ENCODE measurements around the gene VWA8.
"Not testable (repeated sequence)": the region's sequence is repeated elsewhere in the genome, so short reads cannot be mapped to it uniquely, and the experiment has no call there.

The VWA8 gene

DNA sequence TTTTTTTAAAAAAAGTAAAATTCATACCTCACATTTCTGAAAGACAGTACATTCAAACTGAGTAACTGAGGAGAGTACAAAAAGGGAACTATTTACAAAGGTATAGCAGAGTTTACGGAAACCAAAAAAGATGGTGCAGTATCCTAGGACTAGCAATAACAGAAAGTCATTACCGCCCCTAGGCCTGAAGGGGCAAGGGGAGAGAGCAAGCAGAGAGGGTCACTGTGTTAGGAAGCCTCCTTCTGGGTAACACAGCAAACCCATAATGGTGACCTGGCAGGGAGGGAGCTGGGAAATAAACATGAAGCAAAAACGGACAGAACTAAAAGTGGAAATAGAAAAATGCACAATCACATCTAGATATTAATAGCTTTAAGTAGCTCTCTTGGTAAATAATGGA, 8.2 kb downstream of the VWA8 start:
- no peak overlapping the region for H3K27ac ChIP-seq
- no peak for TF ChIP-seq ZFX (IDR thresholded peaks at IDR 0.05)

DNA sequence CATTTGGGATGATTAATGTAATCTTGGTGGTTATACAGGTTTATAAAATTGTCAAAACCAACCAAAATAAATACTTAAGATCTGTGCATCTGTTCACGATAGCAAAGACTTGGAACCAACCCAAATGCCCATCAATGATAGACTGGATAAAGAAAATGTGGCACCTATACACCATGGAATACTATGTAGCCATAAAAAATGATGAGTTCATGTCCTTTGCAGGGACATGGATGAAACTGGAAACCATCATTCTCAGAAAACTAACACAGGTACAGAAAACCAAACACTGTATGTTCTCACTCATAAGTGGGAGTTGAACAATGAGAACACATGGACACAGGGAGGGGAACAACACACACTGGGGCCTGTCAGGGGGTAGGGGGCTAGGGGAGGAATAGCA, 11.8 kb downstream of the VWA8 start:
- H3K27ac ChIP-seq: not testable (repeated sequence)

DNA sequence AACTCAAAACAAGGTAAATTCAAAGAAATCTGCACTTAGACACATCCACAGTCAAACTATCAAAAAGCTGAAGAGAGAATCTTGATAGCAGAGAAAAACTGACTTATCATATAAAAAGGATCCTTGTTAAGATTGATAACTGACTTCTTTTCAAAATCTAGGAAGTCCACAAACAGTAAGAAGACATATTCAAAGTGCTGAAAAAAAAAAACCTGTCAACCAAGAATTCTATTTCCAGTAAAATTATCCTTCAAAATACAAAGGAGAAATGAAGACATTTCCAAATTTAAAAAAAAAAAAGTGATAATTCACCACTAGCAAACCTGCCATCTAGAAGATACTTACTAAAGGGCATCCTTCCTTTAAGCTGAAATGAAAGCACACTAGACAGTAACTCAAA, 15.0 kb downstream of the VWA8 start:
- H3K27ac ChIP-seq: no peak overlapping the region
- TF ChIP-seq, protein P1, sequence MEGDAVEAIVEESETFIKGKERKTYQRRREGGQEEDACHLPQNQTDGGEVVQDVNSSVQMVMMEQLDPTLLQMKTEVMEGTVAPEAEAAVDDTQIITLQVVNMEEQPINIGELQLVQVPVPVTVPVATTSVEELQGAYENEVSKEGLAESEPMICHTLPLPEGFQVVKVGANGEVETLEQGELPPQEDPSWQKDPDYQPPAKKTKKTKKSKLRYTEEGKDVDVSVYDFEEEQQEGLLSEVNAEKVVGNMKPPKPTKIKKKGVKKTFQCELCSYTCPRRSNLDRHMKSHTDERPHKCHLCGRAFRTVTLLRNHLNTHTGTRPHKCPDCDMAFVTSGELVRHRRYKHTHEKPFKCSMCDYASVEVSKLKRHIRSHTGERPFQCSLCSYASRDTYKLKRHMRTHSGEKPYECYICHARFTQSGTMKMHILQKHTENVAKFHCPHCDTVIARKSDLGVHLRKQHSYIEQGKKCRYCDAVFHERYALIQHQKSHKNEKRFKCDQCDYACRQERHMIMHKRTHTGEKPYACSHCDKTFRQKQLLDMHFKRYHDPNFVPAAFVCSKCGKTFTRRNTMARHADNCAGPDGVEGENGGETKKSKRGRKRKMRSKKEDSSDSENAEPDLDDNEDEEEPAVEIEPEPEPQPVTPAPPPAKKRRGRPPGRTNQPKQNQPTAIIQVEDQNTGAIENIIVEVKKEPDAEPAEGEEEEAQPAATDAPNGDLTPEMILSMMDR (conservative IDR thresholded peaks at IDR 0.05): no peak
- no peak for TF ChIP-seq ZFX (IDR thresholded peaks at IDR 0.05)

DNA sequence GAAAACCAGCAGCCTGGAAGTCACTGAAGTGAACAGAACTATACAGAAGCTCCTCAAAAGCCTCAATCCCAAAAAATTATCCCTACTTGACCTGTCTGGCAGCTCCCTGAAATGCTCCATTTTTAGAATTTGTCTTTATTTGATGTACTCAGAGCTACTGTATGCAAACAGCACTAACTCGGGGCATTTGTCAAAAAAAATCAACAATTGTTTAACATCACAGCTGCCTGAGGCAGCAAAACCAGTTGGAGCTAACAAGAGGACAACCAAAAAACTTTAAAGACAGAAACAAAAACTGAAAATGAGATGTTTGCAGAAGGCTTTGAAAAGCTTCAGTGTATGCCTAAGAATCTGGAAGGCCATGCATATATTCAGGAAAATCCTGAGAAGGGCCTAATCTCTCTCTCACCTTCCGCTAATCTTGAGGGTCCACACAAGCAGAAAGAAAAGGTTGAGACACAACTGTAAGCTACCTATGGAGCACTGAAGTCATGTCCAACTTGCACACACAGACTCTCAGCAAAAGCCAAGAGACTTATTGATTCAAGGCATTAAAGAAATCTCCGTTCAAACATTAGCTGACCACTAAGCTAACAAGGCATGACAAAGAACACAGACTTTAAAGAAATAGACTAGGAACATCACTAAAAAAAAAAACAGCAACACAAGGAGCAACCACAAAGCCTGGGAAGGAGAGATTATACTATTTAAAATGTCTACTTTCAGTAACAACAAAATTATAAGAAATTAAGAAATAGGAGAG, 16.1 kb downstream of the VWA8 start:
- peak overlapping the region; percentile 33; the same call in 1 of the 2 replicates for H3K27ac ChIP-seq
- no peak for TF ChIP-seq ZFX (IDR thresholded peaks at IDR 0.05)
- TF ChIP-seq, protein P1 (conservative IDR thresholded peaks at IDR 0.05): no peak

DNA sequence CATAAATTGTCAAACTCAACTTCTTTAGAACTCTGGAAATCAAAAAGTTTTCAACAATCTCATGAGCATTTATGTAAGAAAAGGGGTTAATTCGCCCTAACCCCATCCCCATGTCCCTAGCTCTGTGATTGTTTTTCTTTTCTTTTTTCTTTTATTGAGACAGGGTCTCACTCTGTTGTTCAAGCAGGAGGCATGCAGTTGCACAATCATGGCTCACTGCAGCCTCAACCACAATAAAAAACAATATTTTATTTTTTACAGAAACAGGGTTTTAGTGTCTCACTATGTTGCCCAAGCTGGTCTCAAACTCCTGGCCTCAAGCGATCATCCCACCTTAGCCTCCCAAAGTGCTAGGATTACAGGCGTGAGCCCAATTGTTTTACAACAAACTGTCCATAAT, 16.7 kb downstream of the VWA8 start:
- H3K27ac ChIP-seq: peak overlapping the region; percentile 33; the same call in 1 of the 2 replicates
- no peak for TF ChIP-seq ZFX (IDR thresholded peaks at IDR 0.05)
- TF ChIP-seq, protein P1 (conservative IDR thresholded peaks at IDR 0.05): no peak

DNA sequence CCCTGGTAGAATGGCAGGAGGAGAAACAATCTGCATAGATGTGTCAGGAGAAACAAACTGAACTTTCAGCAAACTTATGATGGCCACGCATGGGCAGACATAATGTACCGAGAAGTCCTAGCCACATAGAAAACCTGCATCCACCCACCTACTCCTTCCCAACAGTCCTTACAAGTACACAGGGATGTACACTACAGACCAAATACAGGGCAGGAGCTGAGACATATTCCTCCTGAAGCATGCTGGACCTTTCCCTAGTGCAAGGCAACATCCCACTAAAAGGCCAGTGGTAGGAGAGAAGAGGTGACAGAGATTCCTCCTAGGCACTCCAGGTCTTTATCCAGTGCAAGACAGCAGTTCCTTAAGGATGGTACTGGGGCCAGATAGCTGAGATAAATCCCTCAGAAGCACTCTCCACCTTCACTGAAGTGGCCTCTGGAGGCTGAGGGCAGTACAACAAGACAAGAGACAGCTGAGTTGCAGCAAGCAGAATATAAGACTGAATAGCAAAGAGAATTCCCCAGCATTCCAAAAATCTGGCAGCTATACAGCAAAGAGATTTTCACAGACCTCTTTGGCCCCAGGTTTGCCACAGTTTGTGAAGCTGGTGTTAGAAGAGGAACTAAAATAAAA, 18.3 kb downstream of the VWA8 start:
- no peak for TF ChIP-seq ZFX (IDR thresholded peaks at IDR 0.05)
- TF ChIP-seq, protein P1 (conservative IDR thresholded peaks at IDR 0.05): peak; percentile 31

DNA sequence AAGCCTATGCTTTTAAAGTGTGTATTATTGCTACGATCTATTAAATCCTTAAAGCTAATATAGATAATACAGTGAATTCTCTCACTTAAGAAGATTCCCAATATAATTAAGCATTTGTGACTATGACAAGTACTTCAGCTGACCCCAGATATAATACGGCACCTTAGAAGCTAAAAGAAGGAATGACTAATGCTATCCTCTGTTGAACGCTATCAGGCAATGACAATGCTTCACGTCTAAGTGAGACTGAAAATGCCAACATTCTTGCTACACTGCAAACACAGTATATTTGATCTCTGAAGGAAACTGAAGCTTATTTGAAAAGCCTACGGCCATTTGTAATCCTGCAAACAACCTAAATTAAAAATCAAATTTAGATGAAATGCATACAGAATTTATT, 19.7 kb downstream of the VWA8 start:
- TF ChIP-seq, protein P1 (conservative IDR thresholded peaks at IDR 0.05): no peak
- TF ChIP-seq ZFX (IDR thresholded peaks at IDR 0.05): no peak
- H3K27ac ChIP-seq: no peak overlapping the region

More for the DNA sequence above, 18.3 kb downstream of the VWA8 start:
- no peak overlapping the region for H3K27ac ChIP-seq

DNA sequence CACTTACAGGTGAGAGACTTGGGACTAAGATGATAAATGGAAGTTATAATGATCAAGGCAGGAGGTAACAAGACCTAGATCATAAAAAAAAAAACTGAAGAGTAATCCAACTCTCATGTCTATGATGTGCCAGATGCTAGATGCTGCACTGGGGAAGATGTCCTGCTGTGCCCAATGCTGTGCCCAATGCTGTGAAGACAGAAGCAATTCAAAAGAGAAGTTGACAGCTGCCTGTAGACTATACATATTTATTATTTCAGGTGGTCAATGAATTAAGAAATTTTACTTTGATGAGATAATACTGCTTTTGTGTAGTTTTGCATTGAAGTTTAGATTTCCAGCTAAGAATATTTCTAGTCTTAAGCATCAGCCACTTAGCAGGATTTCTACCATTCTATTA, 21.5 kb downstream of the VWA8 start:
- TF ChIP-seq, protein P1 (conservative IDR thresholded peaks at IDR 0.05): no peak
- TF ChIP-seq ZFX (IDR thresholded peaks at IDR 0.05): no peak
- H3K27ac ChIP-seq: no peak overlapping the region

All from C4-2B (cell line).